Measurements from ENCODE around the gene ZNF263. TPM values are rescaled to one million over a fixed set of nuclear protein-coding genes. Genes with fewer than 3 reads are reported as not detected.

Gene ZNF263
- total and polyA plus RNA-seq, 9 of the 15 experiments (the other 6 are each of a cell fraction or from before 2014, with no cell fraction given): 4.6 to 48.3 (median 31.8) TPM

GRCh38 chr16:3234857-3235561, 48.3 kb upstream of the ZNF263 start, which contains the start of gene ZNF200 (continued):
- TF ChIP-seq ZBTB9 (CRISPR knock-in tag; IDR thresholded peaks at IDR 0.05) (no peak), HNRNPLL (IDR thresholded peaks at IDR 0.05; ENCODE audit: low read depth, low read length, poor library complexity, severe bottlenecking) (peak; percentile 66), RHOXF2B (CRISPR knock-in tag; conservative IDR thresholded peaks at IDR 0.05) (no peak), CBX5 (IDR thresholded peaks at IDR 0.05; ENCODE audit: borderline replicate concordance, low read depth) (peak; percentile 17; the same call in 1 of the 2 replicates), SIN3A (IDR thresholded peaks at IDR 0.05; ENCODE audit: borderline replicate concordance in 2 of 2, control insufficient read depth in 1 of 2, low read depth in 2 of 2, low read length in 2 of 2) (peak; percentile 86 to 95; a peak in 3 of 4 replicates), SMAD1 (IDR thresholded peaks at IDR 0.05; ENCODE audit: low read depth, low read length, partially characterized antibody) (no peak), ZNF384 (IDR thresholded peaks at IDR 0.05; ENCODE audit: low read depth, low read length) (no peak), SMAD2 (IDR thresholded peaks at IDR 0.05; ENCODE audit: low read depth, low read length) (no peak), RBM25 (IDR thresholded peaks at IDR 0.05; ENCODE audit: low read depth, low read length, severe bottlenecking) (no peak), HDAC2 (IDR thresholded peaks at IDR 0.05) (0 out of 2 replicates have a peak, but pooled peaks have one; percentile 68), HCFC1 (IDR thresholded peaks at IDR 0.05; ENCODE audit: low read depth, low read length) (peak; percentile 87), TRIM24 (IDR thresholded peaks at IDR 0.05) (no peak), POLR2A (conservative IDR thresholded peaks at IDR 0.05) (peak; percentile 89), CAMTA2 (CRISPR knock-in tag; conservative IDR thresholded peaks at IDR 0.05) (no peak), MYC (IDR thresholded peaks at IDR 0.05; ENCODE audit: low read depth, low read length) (no peak; the same call in 1 of the 2 replicates), MYC (CRISPR knock-in tag; IDR thresholded peaks at IDR 0.05; ENCODE audit: borderline replicate concordance, low read depth) (no peak), ZNF174 (CRISPR knock-in tag; IDR thresholded peaks at IDR 0.05) (no peak), FOXJ2 (tag; IDR thresholded peaks at IDR 0.05) (no peak), LCOR (CRISPR knock-in tag; IDR thresholded peaks at IDR 0.05) (peak; percentile 58), PHF20 (IDR thresholded peaks at IDR 0.05; ENCODE audit: partially characterized antibody) (peak; percentile 76), NONO (IDR thresholded peaks at IDR 0.05; ENCODE audit: low read depth in 2 of 2, low read length in 1 of 2) (0 out of 4 replicates have a peak, but pooled peaks of 1 of the 2 experiments have one; percentile 8), HEY1 (CRISPR knock-in tag; IDR thresholded peaks at IDR 0.05; ENCODE audit: borderline replicate concordance) (no peak), SRSF1 (IDR thresholded peaks at IDR 0.05; ENCODE audit: low read depth, low read length) (no peak), NFIC (IDR thresholded peaks at IDR 0.05) (peak; percentile 100)
- TF ChIP-seq, protein P1, sequence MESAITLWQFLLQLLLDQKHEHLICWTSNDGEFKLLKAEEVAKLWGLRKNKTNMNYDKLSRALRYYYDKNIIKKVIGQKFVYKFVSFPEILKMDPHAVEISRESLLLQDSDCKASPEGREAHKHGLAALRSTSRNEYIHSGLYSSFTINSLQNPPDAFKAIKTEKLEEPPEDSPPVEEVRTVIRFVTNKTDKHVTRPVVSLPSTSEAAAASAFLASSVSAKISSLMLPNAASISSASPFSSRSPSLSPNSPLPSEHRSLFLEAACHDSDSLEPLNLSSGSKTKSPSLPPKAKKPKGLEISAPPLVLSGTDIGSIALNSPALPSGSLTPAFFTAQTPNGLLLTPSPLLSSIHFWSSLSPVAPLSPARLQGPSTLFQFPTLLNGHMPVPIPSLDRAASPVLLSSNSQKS (CRISPR knock-in tag; IDR thresholded peaks at IDR 0.05): no peak
- TF ChIP-seq, protein P2, sequence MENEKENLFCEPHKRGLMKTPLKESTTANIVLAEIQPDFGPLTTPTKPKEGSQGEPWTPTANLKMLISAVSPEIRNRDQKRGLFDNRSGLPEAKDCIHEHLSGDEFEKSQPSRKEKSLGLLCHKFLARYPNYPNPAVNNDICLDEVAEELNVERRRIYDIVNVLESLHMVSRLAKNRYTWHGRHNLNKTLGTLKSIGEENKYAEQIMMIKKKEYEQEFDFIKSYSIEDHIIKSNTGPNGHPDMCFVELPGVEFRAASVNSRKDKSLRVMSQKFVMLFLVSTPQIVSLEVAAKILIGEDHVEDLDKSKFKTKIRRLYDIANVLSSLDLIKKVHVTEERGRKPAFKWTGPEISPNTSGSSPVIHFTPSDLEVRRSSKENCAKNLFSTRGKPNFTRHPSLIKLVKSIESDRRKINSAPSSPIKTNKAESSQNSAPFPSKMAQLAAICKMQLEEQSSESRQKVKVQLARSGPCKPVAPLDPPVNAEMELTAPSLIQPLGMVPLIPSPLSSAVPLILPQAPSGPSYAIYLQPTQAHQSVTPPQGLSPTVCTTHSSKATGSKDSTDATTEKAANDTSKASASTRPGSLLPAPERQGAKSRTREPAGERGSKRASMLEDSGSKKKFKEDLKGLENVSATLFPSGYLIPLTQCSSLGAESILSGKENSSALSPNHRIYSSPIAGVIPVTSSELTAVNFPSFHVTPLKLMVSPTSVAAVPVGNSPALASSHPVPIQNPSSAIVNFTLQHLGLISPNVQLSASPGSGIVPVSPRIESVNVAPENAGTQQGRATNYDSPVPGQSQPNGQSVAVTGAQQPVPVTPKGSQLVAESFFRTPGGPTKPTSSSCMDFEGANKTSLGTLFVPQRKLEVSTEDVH (IDR thresholded peaks at IDR 0.05; ENCODE audit: low read depth, partially characterized antibody): peak; percentile 89
